ENCODE results near the gene CDH4.

- no peak for TF ChIP-seq IRF1 (CRISPR knock-in tag; IDR thresholded peaks at IDR 0.05; ENCODE audit: borderline replicate concordance)
- TF ChIP-seq CTCF (IDR thresholded peaks at IDR 0.05 in 2 of 3, conservative IDR thresholded peaks at IDR 0.05 in 1 of 3; ENCODE audit: insufficient read depth in 2 of 3, low read depth in 1 of 3, low read length in 3 of 3): no peak
- no peak for TF ChIP-seq NFXL1 (CRISPR knock-in tag; IDR thresholded peaks at IDR 0.05)
- no peak for TF ChIP-seq PHF8 (IDR thresholded peaks at IDR 0.05; ENCODE audit: borderline replicate concordance, low read length)
- TF ChIP-seq FOXK1 (CRISPR knock-in tag; IDR thresholded peaks at IDR 0.05; ENCODE audit: borderline replicate concordance): no peak
- no peak for TF ChIP-seq KDM1A (IDR thresholded peaks at IDR 0.05)
- TF ChIP-seq BRCA1 (IDR thresholded peaks at IDR 0.05): no peak
- TF ChIP-seq BRCA1 (CRISPR knock-in tag; IDR thresholded peaks at IDR 0.05): no peak
- no peak for TF ChIP-seq NFE2 (IDR thresholded peaks at IDR 0.05; ENCODE audit: low read depth)
- TF ChIP-seq SAP30 (IDR thresholded peaks at IDR 0.05; ENCODE audit: borderline replicate concordance, insufficient read depth, low read depth, low read length, poor library complexity, severe bottlenecking): no peak
- TF ChIP-seq ESRRA (IDR thresholded peaks at IDR 0.05; ENCODE audit: borderline replicate concordance, low read depth): no peak
- TF ChIP-seq THRA (IDR thresholded peaks at IDR 0.05): no peak
- TF ChIP-seq EGR1 (conservative IDR thresholded peaks at IDR 0.05): no peak
- no peak for TF ChIP-seq ZEB2 (IDR thresholded peaks at IDR 0.05)
- no peak for TF ChIP-seq ZNF253 (CRISPR knock-in tag; conservative IDR thresholded peaks at IDR 0.05)
Measured at GRCh38 chr20:61819574-61819846, 567.4 kb downstream of the CDH4 start.
